Mesothelial cell of epicardium (in vitro differentiated cells): ENCODE data around the gene B3GNT9. TPM values are rescaled to one million over a fixed set of nuclear protein-coding genes. Genes with fewer than 3 reads are reported as not detected.

Experiments used
- DNase-seq, 2 experiments: peaks; one replicate each; pipeline ENCODE4 v3.0.0; 2021; ENCODE audit warnings: low spot score in 2 of 2; ENCODE audit not compliant: unreplicated experiment in 2 of 2
- H3K27ac Mint-ChIP-seq: 2 replicates; pipeline ENCODE4 v1.8.0; 2021; ENCODE audit warnings: mixed read lengths
- H3K27me3 Mint-ChIP-seq: 2 replicates; pipeline ENCODE4 v1.8.0; 2021; ENCODE audit warnings: low read depth, mixed read lengths
- H3K36me3 Mint-ChIP-seq: 2 replicates; pipeline ENCODE4 v1.8.0; 2021; ENCODE audit warnings: mixed read lengths
- H3K4me1 Mint-ChIP-seq: 2 replicates; pipeline ENCODE4 v1.8.0; 2021; ENCODE audit warnings: mixed read lengths
- H3K4me3 Mint-ChIP-seq: 2 replicates; pipeline ENCODE4 v1.8.0; 2021; ENCODE audit warnings: mild to moderate bottlenecking, moderate library complexity, mixed read lengths
- H3K9me3 Mint-ChIP-seq: 2 replicates; pipeline ENCODE4 v1.8.0; 2021; ENCODE audit warnings: mixed read lengths
- total RNA-seq: library from RNA; stranded (reverse); gene quantifications from 3 replicates; pipeline ENCODE4 v1.2.1, GENCODE V29; 2021
- TF ChIP-seq, protein P1 (sequence below): fragments of 200-600 bp; sonication (generic); IDR thresholded peaks from one replicate; pipeline ENCODE4 v1.5.0; 2021; ENCODE audit warnings: antibody characterized with exemption; ENCODE audit not compliant: unreplicated experiment

The B3GNT9 gene
- total RNA-seq, 1 donor from 2014 or later: 20.6 TPM

DNA sequence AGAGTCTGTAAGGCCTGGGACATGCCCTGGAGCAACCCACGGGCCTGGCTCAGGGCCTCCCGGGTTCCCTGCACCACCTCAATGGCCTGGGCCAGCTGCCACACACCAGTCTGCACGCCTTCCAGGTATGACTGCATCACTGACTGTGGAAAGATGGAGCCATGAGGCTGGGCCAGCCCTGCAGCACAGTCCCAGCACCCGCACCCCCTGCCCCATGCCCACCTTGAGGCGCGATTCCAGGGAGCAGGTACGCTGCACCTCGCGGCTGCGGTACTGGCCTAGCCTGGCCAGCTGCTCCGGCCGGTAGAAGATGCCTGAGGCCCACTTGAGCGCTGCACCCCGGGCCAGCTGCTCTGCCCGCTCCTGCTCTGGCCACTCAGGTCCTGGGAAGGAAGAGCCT, 38.0 kb upstream of the B3GNT9 start:
- no peaks in the 10 kb centered on the region for H3K9me3 Mint-ChIP-seq
- no peak for DNase-seq
- H3K27me3 Mint-ChIP-seq: peaks cover 13% of the 10 kb centered on the region
- H3K36me3 Mint-ChIP-seq: no peaks in the 10 kb centered on the region
- TF ChIP-seq, protein P1, sequence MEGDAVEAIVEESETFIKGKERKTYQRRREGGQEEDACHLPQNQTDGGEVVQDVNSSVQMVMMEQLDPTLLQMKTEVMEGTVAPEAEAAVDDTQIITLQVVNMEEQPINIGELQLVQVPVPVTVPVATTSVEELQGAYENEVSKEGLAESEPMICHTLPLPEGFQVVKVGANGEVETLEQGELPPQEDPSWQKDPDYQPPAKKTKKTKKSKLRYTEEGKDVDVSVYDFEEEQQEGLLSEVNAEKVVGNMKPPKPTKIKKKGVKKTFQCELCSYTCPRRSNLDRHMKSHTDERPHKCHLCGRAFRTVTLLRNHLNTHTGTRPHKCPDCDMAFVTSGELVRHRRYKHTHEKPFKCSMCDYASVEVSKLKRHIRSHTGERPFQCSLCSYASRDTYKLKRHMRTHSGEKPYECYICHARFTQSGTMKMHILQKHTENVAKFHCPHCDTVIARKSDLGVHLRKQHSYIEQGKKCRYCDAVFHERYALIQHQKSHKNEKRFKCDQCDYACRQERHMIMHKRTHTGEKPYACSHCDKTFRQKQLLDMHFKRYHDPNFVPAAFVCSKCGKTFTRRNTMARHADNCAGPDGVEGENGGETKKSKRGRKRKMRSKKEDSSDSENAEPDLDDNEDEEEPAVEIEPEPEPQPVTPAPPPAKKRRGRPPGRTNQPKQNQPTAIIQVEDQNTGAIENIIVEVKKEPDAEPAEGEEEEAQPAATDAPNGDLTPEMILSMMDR: no peak
- H3K27ac Mint-ChIP-seq: no peak overlapping the region
- no peak overlapping the region for H3K4me3 Mint-ChIP-seq
- peaks cover 32% of the 10 kb centered on the region for H3K4me1 Mint-ChIP-seq

DNA sequence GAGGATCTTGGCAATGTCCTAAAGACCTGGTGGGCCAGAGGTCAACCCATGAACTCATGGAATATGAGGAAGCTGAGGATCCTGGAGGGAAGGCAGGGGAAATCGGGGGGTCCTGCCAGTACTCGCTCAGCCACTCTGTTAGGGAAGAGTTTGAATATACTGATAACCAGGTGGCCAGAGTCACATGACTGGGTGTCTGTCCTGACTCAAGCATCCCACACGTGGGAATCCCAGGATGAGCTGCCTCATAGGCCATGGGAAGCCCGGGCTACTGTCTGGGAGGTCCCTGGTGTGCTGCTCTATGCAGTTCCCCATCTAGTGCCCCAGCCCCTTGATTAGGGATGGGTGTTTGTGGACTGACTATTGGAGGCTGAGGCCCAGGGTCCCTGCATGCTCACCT, 37.5 kb upstream of the B3GNT9 start:
- H3K27me3 Mint-ChIP-seq: peaks cover 13% of the 10 kb centered on the region
- no peak overlapping the region for H3K27ac Mint-ChIP-seq
- no peaks in the 10 kb centered on the region for H3K36me3 Mint-ChIP-seq
- peaks cover 28% of the 10 kb centered on the region for H3K4me1 Mint-ChIP-seq
- TF ChIP-seq, protein P1: no peak
- H3K9me3 Mint-ChIP-seq: no peaks in the 10 kb centered on the region
- H3K4me3 Mint-ChIP-seq: no peak overlapping the region
- no peak for DNase-seq

DNA sequence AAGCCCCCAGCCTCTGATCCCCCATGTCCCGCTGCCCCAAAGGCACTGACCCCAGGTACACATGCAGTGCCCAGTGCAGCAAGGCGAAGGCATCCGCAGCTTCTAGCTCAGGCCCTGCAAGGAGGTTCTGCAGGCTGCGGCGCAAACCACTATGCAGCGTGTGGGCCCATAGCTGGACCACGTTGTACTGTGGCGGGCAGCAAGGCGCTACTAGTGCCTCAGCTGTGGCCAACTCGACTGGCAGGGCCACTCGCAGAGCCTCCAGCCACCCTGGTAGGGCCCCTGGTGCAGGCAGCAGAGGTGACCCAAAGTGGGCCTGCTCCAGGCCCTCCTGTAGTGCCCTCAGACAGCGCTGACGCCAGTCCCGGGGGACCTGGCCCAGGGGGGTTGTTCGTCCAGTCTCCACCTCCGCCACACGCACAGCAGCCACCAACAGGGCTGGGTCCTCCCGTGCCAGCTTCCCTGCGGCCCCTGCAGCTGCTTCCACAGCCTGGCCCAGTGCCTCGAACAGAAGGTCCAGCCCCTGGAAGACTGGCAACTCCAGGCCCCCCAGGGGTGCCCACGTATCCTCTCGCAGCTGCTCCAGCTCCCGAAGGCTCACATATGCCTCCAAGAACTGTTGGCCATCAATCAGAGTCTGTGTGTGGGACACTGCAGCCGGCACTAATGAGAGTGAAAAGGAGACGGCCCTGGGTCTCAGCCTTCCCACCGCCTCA, 36.5 kb upstream of the B3GNT9 start:
- H3K9me3 Mint-ChIP-seq: no peaks in the 10 kb centered on the region
- no peaks in the 10 kb centered on the region for H3K36me3 Mint-ChIP-seq
- peaks cover 20% of the 10 kb centered on the region for H3K4me1 Mint-ChIP-seq
- no peak overlapping the region for H3K4me3 Mint-ChIP-seq
- H3K27me3 Mint-ChIP-seq: peaks cover 13% of the 10 kb centered on the region
- TF ChIP-seq, protein P1: no peak
- DNase-seq: no peak
- no peak overlapping the region for H3K27ac Mint-ChIP-seq

DNA sequence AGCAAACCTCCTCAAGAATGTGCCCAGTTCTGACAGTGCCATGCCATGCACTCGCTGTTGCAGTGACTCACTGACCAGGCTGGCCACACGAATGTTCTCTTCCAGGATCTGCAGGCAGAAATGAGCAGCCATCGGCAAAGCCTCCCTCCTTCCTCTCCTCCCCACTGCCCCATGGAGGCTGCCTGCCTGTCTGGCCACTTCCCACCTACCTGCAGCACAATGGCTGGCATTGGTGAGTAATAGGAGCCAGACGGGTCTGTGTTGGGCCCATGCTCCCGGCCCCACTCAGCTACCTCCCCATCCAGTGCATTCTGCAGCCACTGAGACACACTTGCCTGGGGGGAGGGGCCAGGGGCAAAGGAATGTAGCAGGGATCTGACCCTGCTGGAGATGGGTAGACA, 35.8 kb upstream of the B3GNT9 start:
- Mint-ChIP-seq H3K36me3 (no peaks in the 10 kb centered on the region), H3K9me3 (no peaks in the 10 kb centered on the region), H3K4me1 (peaks cover 17% of the 10 kb centered on the region), H3K27ac (no peak overlapping the region), H3K27me3 (peaks cover 13% of the 10 kb centered on the region), H3K4me3 (no peak overlapping the region)
- no peak for DNase-seq
- TF ChIP-seq, protein P1: no peak

DNA sequence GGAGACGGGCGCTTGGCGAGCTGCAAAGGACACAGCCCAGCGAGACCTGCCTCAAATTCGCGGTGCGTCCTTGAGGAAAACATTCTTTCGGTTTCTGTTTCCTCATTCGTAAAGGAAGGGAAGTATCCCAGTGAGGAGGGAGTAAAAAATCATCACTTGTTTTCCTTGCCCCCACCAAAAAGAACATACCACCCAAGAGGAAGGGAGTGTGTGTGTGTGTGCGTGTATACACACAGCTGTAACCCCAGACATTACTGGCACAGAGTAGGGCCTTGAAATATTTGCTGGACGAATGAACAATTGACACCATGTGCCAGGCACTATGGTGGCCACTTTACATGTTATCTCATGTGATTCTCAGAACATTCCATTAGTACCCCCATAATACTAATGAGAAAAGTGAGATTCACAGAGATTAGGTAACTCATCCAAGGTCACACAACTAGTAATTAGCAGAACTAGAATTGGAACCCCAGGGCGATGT, 34.9 kb upstream of the B3GNT9 start:
- Mint-ChIP-seq H3K27me3 (peaks cover 13% of the 10 kb centered on the region), H3K27ac (no peak overlapping the region), H3K36me3 (no peaks in the 10 kb centered on the region), H3K9me3 (no peaks in the 10 kb centered on the region), H3K4me1 (peaks cover 17% of the 10 kb centered on the region), H3K4me3 (peak overlapping the region; percentile 81)
- TF ChIP-seq, protein P1: no peak
- DNase-seq: no peak
